HEK293T (cell line): ENCODE measurements around the gene GINS2.

ENCODE experiments used
- ARNT ChIP-seq: fragments of 450-650 bp; IDR thresholded peaks from 2 replicates; pipeline ENCODE4 v1.6.1; 2017; ENCODE audit warnings: mild to moderate bottlenecking
- CTBP1 ChIP-seq: fragments of 450-650 bp; IDR thresholded peaks from 2 replicates; pipeline ENCODE4 v1.6.1; 2016; ENCODE audit warnings: borderline replicate concordance
- ELF4 ChIP-seq: fragments of 450-650 bp; IDR thresholded peaks from 2 replicates; pipeline ENCODE4 v1.6.1; 2017; ENCODE audit warnings: antibody characterized with exemption
- FOXK2 ChIP-seq: fragments of 450-650 bp; IDR thresholded peaks from 2 replicates; pipeline ENCODE4 v1.6.1; 2016; ENCODE audit warnings: mild to moderate bottlenecking
- FOXM1 ChIP-seq: fragments of 450-650 bp; IDR thresholded peaks from 2 replicates; pipeline ENCODE4 v1.6.1; 2017; ENCODE audit warnings: mild to moderate bottlenecking, borderline replicate concordance
- HDGF ChIP-seq: fragments of 450-650 bp; IDR thresholded peaks from 2 replicates; pipeline ENCODE4 v1.6.1; 2017; ENCODE audit warnings: antibody characterized with exemption, borderline replicate concordance
- NFRKB ChIP-seq: fragments of 450-650 bp; IDR thresholded peaks from 2 replicates; pipeline ENCODE4 v1.6.1; 2016; ENCODE audit warnings: mild to moderate bottlenecking, moderate library complexity
- PKNOX1 ChIP-seq: fragments of 450-650 bp; IDR thresholded peaks from 2 replicates; pipeline ENCODE4 v1.6.1; 2016
- SP1 ChIP-seq: fragments of 450-650 bp; IDR thresholded peaks from 2 replicates; pipeline ENCODE4 v1.6.1; 2017
- SUZ12 ChIP-seq: fragments of 450-650 bp; IDR thresholded peaks from 2 replicates; pipeline ENCODE4 v1.6.1; 2016; ENCODE audit warnings: mild to moderate bottlenecking
- TARDBP ChIP-seq: fragments of 450-650 bp; IDR thresholded peaks from 2 replicates; pipeline ENCODE4 v1.6.1; 2016
- ZNF384 ChIP-seq: fragments of 450-650 bp; IDR thresholded peaks from 2 replicates; pipeline ENCODE4 v1.6.1; 2016

GRCh38 chr16:85664580-85665372, 24.0 kb downstream of the GINS2 start:
- no peak for TF ChIP-seq TARDBP
- no peak for TF ChIP-seq CTBP1
- TF ChIP-seq SUZ12: no peak
- TF ChIP-seq HDGF: no peak
- no peak for TF ChIP-seq ELF4
- no peak for TF ChIP-seq ZNF384
- TF ChIP-seq PKNOX1: no peak
- TF ChIP-seq SP1: no peak
- no peak for TF ChIP-seq FOXK2
- TF ChIP-seq ARNT: no peak
- no peak for TF ChIP-seq FOXM1
- no peak for TF ChIP-seq NFRKB
